ENCODE measurements around the gene ZBTB24.

- TF ChIP-seq, protein P1, sequence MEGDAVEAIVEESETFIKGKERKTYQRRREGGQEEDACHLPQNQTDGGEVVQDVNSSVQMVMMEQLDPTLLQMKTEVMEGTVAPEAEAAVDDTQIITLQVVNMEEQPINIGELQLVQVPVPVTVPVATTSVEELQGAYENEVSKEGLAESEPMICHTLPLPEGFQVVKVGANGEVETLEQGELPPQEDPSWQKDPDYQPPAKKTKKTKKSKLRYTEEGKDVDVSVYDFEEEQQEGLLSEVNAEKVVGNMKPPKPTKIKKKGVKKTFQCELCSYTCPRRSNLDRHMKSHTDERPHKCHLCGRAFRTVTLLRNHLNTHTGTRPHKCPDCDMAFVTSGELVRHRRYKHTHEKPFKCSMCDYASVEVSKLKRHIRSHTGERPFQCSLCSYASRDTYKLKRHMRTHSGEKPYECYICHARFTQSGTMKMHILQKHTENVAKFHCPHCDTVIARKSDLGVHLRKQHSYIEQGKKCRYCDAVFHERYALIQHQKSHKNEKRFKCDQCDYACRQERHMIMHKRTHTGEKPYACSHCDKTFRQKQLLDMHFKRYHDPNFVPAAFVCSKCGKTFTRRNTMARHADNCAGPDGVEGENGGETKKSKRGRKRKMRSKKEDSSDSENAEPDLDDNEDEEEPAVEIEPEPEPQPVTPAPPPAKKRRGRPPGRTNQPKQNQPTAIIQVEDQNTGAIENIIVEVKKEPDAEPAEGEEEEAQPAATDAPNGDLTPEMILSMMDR (conservative IDR thresholded peaks at IDR 0.05; ENCODE audit: low read length): no peak
- TF ChIP-seq EZH2phosphoT487 (IDR thresholded peaks at IDR 0.05; ENCODE audit: borderline replicate concordance, low read depth, low read length): no peak
Measured at GRCh38 chr6:109513571-109514071, 30.6 kb upstream of the ZBTB24 start.
